Measurements from ENCODE around the gene PDE1C. TPM values are rescaled to one million over a fixed set of nuclear protein-coding genes. Genes with fewer than 3 reads are reported as not detected.

Gene PDE1C
- total and polyA plus RNA-seq, 2 of the 4 experiments (the other 2 are of a cell fraction) = 14.2 to 61.5 TPM

DNA sequence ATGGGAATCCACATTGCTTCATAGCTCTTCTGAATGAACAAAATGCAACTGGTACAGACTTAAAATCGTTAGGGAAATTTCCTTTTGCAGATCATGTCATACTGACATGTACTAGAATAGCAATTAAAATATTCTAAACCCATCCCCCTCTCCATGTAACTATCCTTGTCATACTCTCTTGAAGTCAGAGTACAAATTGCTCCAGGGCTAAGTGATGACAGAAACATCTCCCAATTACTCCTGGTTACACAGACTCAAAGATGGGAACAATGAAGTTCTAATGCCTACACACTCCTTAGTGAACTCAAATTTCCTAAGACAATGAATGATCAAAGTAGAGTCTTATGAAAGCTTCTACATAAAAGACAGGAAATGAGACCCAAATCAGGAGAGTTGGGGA lies 87.2 kb downstream of the PDE1C start:
- no peaks in the 10 kb centered on the region; the same call in 1 of the 2 replicates for H3K36me3 ChIP-seq (ENCODE audit: control insufficient read depth, insufficient read depth, low read length)
- no peak for ATAC-seq (ENCODE audit: low read depth)
- POLR2A ChIA-PET (ENCODE audit: unreplicated experiment) = no interaction called here
- CTCF ChIA-PET = no interaction called here
- no CpG with 5 or more reads among the region's 1 CpG for WGBS, 2 experiments (ENCODE audit: extremely low coverage in 2 of 2, insufficient read length in 1 of 2)
- H3K27ac ChIP-seq (ENCODE audit: insufficient read depth, low read length) = no peak overlapping the region
- H3K4me2 ChIP-seq (ENCODE audit: low read depth, low read length) = no peak overlapping the region; the same call in 1 of the 2 replicates
- H2AFZ ChIP-seq (replicated peaks; ENCODE audit: low read length, poor library complexity) = no peak overlapping the region
- no peak overlapping the region for H3K9ac ChIP-seq (ENCODE audit: low read depth, low read length)
- H3K14ac ChIP-seq (replicated peaks; ENCODE audit: low read depth, low read length) = no peak overlapping the region
- no peak overlapping the region for H3K4ac ChIP-seq (ENCODE audit: low read depth, low read length)
- peaks cover 3% of the 10 kb centered on the region; the same call in 1 of the 2 replicates for H3K9me1 ChIP-seq (ENCODE audit: insufficient read depth, low read length)
- H4K20me1 ChIP-seq (ENCODE audit: insufficient read depth, low read length) = no peaks in the 10 kb centered on the region
- no peak overlapping the region for H2BK5ac ChIP-seq (ENCODE audit: low read depth, low read length, poor library complexity, severe bottlenecking)
- no peaks in the 10 kb centered on the region for H3K27me3 ChIP-seq (ENCODE audit: control insufficient read depth, insufficient read depth, low read length)
- H3K79me1 ChIP-seq (ENCODE audit: low read depth in 1 of 2, low read length in 2 of 2) = peaks cover 17 to 21% of the 10 kb centered on the region in 2 experiments; a peak in 3 of 4 replicates
- no peak overlapping the region; the same call in 1 of the 2 replicates for H4K5ac ChIP-seq (ENCODE audit: low read depth, low read length)
- intact Hi-C loops (cut with micrococcal nuclease) = no loop called here
- no peak overlapping the region; the same call in 1 of the 2 replicates for H3K18ac ChIP-seq (ENCODE audit: low read depth, low read length)
- H2BK120ac ChIP-seq (ENCODE audit: low read depth, low read length) = no peak overlapping the region
- peaks cover 9% of the 10 kb centered on the region for H3K4me1 ChIP-seq (ENCODE audit: control insufficient read depth, insufficient read depth, low read length)
- in situ Hi-C loops (cut with MboI; ENCODE audit: low sequenced_read_pairs) = no loop called here
- H4K91ac ChIP-seq (ENCODE audit: insufficient read depth, low read depth, low read length) = no peak overlapping the region
- no TSS peak for BruUV-seq (replicated peaks)
- no peak overlapping the region for H3K23ac ChIP-seq (ENCODE audit: low read depth, low read length)
- no peak overlapping the region for H2AK9ac ChIP-seq (replicated peaks; ENCODE audit: low read depth, low read length, poor library complexity)
- no peak overlapping the region for H4K8ac ChIP-seq (ENCODE audit: low read depth in 2 of 2, low read length in 2 of 2)
- no peaks in the 10 kb centered on the region for H3K9me3 ChIP-seq (ENCODE audit: control insufficient read depth, insufficient read depth, low read length)
- H3K56ac ChIP-seq (ENCODE audit: extremely low read depth, insufficient read depth, low read length) = no peak overlapping the region
- DNase-seq = no peak
- no peak overlapping the region for H2AK5ac ChIP-seq (ENCODE audit: low read depth, low read length)
- TF ChIP-seq FOS (IDR thresholded peaks at IDR 0.05; ENCODE audit: low read depth, low read length) = no peak
- TF ChIP-seq MAFK (IDR thresholded peaks at IDR 0.05; ENCODE audit: low read depth, low read length) = no peak
- TF ChIP-seq, protein P1, sequence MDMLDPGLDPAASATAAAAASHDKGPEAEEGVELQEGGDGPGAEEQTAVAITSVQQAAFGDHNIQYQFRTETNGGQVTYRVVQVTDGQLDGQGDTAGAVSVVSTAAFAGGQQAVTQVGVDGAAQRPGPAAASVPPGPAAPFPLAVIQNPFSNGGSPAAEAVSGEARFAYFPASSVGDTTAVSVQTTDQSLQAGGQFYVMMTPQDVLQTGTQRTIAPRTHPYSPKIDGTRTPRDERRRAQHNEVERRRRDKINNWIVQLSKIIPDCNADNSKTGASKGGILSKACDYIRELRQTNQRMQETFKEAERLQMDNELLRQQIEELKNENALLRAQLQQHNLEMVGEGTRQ (IDR thresholded peaks at IDR 0.05; ENCODE audit: low read depth, low read length) = no peak
- TF ChIP-seq BHLHE40 (IDR thresholded peaks at IDR 0.05; ENCODE audit: low read depth, low read length) = no peak
- TF ChIP-seq CHD1 (IDR thresholded peaks at IDR 0.05; ENCODE audit: low read depth, low read length) = no peak
- TF ChIP-seq MXI1 (IDR thresholded peaks at IDR 0.05; ENCODE audit: borderline replicate concordance, low read depth, low read length) = no peak
- no peak for TF ChIP-seq MAZ (IDR thresholded peaks at IDR 0.05; ENCODE audit: borderline replicate concordance, low read depth, low read length)
- no peak for TF ChIP-seq RFX5 (IDR thresholded peaks at IDR 0.05; ENCODE audit: low read depth, low read length)
- TF ChIP-seq NFE2L2 (IDR thresholded peaks at IDR 0.05; ENCODE audit: low read depth, low read length) = no peak
- no peak for TF ChIP-seq RAD21 (IDR thresholded peaks at IDR 0.05; ENCODE audit: low read length)
- no peak for TF ChIP-seq CEBPB (IDR thresholded peaks at IDR 0.05; ENCODE audit: low read depth, low read length)
- TF ChIP-seq, protein P2, sequence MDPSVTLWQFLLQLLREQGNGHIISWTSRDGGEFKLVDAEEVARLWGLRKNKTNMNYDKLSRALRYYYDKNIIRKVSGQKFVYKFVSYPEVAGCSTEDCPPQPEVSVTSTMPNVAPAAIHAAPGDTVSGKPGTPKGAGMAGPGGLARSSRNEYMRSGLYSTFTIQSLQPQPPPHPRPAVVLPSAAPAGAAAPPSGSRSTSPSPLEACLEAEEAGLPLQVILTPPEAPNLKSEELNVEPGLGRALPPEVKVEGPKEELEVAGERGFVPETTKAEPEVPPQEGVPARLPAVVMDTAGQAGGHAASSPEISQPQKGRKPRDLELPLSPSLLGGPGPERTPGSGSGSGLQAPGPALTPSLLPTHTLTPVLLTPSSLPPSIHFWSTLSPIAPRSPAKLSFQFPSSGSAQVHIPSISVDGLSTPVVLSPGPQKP (IDR thresholded peaks at IDR 0.05; ENCODE audit: borderline replicate concordance, low read depth, low read length) = no peak
- TF ChIP-seq, protein P3, sequence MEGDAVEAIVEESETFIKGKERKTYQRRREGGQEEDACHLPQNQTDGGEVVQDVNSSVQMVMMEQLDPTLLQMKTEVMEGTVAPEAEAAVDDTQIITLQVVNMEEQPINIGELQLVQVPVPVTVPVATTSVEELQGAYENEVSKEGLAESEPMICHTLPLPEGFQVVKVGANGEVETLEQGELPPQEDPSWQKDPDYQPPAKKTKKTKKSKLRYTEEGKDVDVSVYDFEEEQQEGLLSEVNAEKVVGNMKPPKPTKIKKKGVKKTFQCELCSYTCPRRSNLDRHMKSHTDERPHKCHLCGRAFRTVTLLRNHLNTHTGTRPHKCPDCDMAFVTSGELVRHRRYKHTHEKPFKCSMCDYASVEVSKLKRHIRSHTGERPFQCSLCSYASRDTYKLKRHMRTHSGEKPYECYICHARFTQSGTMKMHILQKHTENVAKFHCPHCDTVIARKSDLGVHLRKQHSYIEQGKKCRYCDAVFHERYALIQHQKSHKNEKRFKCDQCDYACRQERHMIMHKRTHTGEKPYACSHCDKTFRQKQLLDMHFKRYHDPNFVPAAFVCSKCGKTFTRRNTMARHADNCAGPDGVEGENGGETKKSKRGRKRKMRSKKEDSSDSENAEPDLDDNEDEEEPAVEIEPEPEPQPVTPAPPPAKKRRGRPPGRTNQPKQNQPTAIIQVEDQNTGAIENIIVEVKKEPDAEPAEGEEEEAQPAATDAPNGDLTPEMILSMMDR (conservative IDR thresholded peaks at IDR 0.05; ENCODE audit: low read depth, low read length) = no peak
- TF ChIP-seq POLR2A (IDR thresholded peaks at IDR 0.05; ENCODE audit: low read depth, low read length) = no peak
- dilution Hi-C loops (cut with HindIII; ENCODE audit: low sequenced_read_pairs, unreplicated experiment) = no loop called here
- H2BK20ac ChIP-seq (ENCODE audit: low read depth, low read length) = no peak overlapping the region
- no peak overlapping the region for H2BK15ac ChIP-seq (ENCODE audit: low read depth, low read length)
- no peak overlapping the region for H3K4me3 ChIP-seq (ENCODE audit: insufficient read depth, low read depth, low read length)

All from IMR-90 (cell line).